ENCODE measurements around the gene THRSP.
"Not testable (repeated sequence)": the region's sequence is repeated elsewhere in the genome, so short reads cannot be mapped to it uniquely, and the experiment has no call there.

THRSP gene

GRCh38 chr11:78039391-78039918 is 24.2 kb upstream of the THRSP start:
- DNase-seq = no peak

- no peak for DNase-seq
Measured at GRCh38 chr11:78039919-78040671, 23.6 kb upstream of the THRSP start.

- DNase-seq = no peak
Measured at GRCh38 chr11:78040691-78041379, 22.8 kb upstream of the THRSP start.

- DNase-seq = not testable (repeated sequence)
Measured at GRCh38 chr11:78041380-78041719, 22.3 kb upstream of the THRSP start.

- DNase-seq = no peak
Measured at GRCh38 chr11:78041843-78042440, 21.7 kb upstream of the THRSP start.

- no peak for DNase-seq
Measured at GRCh38 chr11:78044706-78045105, 19.0 kb upstream of the THRSP start.

GRCh38 chr11:78045851-78046485 is 17.7 kb upstream of the THRSP start:
- DNase-seq = peak; percentile 62 to 68

- no peak for DNase-seq
Measured at GRCh38 chr11:78046486-78046854, 17.2 kb upstream of the THRSP start.

- no peak for DNase-seq
Measured at GRCh38 chr11:78048561-78048960, 15.1 kb upstream of the THRSP start.

- no peak for DNase-seq
Measured at GRCh38 chr11:78049348-78049747, 14.3 kb upstream of the THRSP start.

- DNase-seq = no peak
Measured at GRCh38 chr11:78050964-78051831, 12.5 kb upstream of the THRSP start.

GRCh38 chr11:78054971-78055370 is 8.7 kb upstream of the THRSP start:
- DNase-seq = no peak

- DNase-seq = no peak
Measured at GRCh38 chr11:78056093-78056492, 7.6 kb upstream of the THRSP start.

GRCh38 chr11:78057462-78058055 is 6.1 kb upstream of the THRSP start:
- no peak for DNase-seq

GRCh38 chr11:78059749-78060328 is 3.8 kb upstream of the THRSP start:
- not testable (repeated sequence) for DNase-seq

GRCh38 chr11:78060533-78060932 is 3.1 kb upstream of the THRSP start:
- no peak for DNase-seq

- no peak for DNase-seq
Measured at GRCh38 chr11:78061088-78061920, 2.4 kb upstream of the THRSP start.

- no peak for DNase-seq
Measured at GRCh38 chr11:78061921-78062311, 1.7 kb upstream of the THRSP start.

GRCh38 chr11:78062671-78063070 is 990 bp upstream of the THRSP start:
- no peak for DNase-seq

GRCh38 chr11:78065203-78065602 is 1.5 kb downstream of the THRSP start:
- DNase-seq = no peak

GRCh38 chr11:78066471-78066870 is 2.8 kb downstream of the THRSP start:
- no peak for DNase-seq

Data from CD4-positive, alpha-beta T cell treated with Interleukin-4 for 1 hour (primary cell).